HCT116 (cell line): Measurements from ENCODE around the gene HERPUD1. TPM values are rescaled to one million over a fixed set of nuclear protein-coding genes. Genes with fewer than 3 reads are reported as not detected.

Experiments
- ATAC-seq: fragments of 200-7000 bp; cut with Tn5 transposase; 2 replicates; pipeline ENCODE4 v1.9.1; 2020; ENCODE audit warnings: mild to moderate bottlenecking, moderate library complexity
- BruUV-seq: library from RNA; stranded (reverse); fragments of 400-500 nt; replicated peaks from 2 replicates; lab custom pipeline; 2021; lab: Mats Ljungman, UMichigan
- CTCF ChIA-PET: fragments of 300-600 bp; sonication (Branson Sonifier 250); formaldehyde crosslinking; loops from one replicate; lab custom pipeline; 2021; ENCODE audit warnings: antibody characterized with exemption; lab: Charles Lee
- POLR2A ChIA-PET: fragments of 300-600, 350-600 bp; sonication (Branson Sonifier 250); formaldehyde crosslinking; loops from one replicate; lab custom pipeline; 2021; ENCODE audit warnings: antibody characterized with exemption; lab: Charles Lee
- RAD21 ChIA-PET, 2 experiments: fragments of 300-600 bp; sonication (Branson Sonifier 250); formaldehyde crosslinking; loops; one replicate each; lab custom pipeline; 2023; ENCODE audit warnings: low total read pairs in 2 of 2; ENCODE audit not compliant: uncharacterized antibody in 2 of 2, unreplicated experiment in 2 of 2, low non-redundant PET in 1 of 2; lab: Charles Lee
- DNase-seq: peaks from one replicate; pipeline ENCODE4 v3.0.0-alpha.2; 2010; ENCODE audit warnings: low read depth, low spot score
- H2AFZ ChIP-seq: fragments of 200-600 bp; shearing (Covaris generic), sonication (generic); 2 replicates; pipeline ENCODE4 v1.6.1; 2017; ENCODE audit warnings: low read depth, mixed run types, mixed read lengths, antibody characterized with exemption, low read length; ENCODE audit not compliant: poor library complexity, severe bottlenecking
- H3K27ac ChIP-seq: 2 replicates; pipeline ENCODE4 v1.5.1; 2012; ENCODE audit warnings: low read depth, low read length
- H3K27me3 ChIP-seq: fragments of 200-600 bp; sonication (generic); 2 replicates; pipeline ENCODE4 v1.6.1; 2016; ENCODE audit warnings: mixed run types, low read length, mixed read lengths; ENCODE audit not compliant: insufficient read depth
- H3K36me3 ChIP-seq, 2 experiments: fragments of 200-500 bp in 1 of 2; fragments of 200-600 bp in 1 of 2; sonication (Bioruptor generic) in 1 of 2; sonication (generic) in 1 of 2; 2 replicates each; pipeline versions ENCODE4 v1.5.1 to v1.6.1; 2014 to 2016; ENCODE audit warnings: low read length in 2 of 2, inconsistent platforms in 1 of 2, mixed read lengths in 1 of 2, mixed run types in 1 of 2; ENCODE audit not compliant: insufficient read depth in 2 of 2, control insufficient read depth in 1 of 2
- H3K4me1 ChIP-seq, 2 experiments: fragments of 200-600 bp in 1 of 2; sonication (generic) in 1 of 2; 2 replicates each; pipeline versions ENCODE4 v1.5.1 to v1.6.1; 2012 to 2017; ENCODE audit warnings: low read length in 2 of 2, inconsistent platforms in 1 of 2, mild to moderate bottlenecking in 1 of 2, mixed read lengths in 1 of 2, mixed run types in 1 of 2, moderate library complexity in 1 of 2; ENCODE audit not compliant: insufficient read depth in 2 of 2, control insufficient read depth in 1 of 2
- H3K4me2 ChIP-seq: fragments of 200-600 bp; sonication (generic); 2 replicates; pipeline ENCODE4 v1.6.1; 2017; ENCODE audit warnings: mixed run types, low read length, mixed read lengths
- H3K4me3 ChIP-seq, 2 experiments: fragments of 200-600 bp in 1 of 2; sonication (generic) in 1 of 2; replicated peaks in 1 of 2; 2 replicates each; pipeline ENCODE4 v1.5.1; 2011 to 2016; ENCODE audit warnings: low read length in 2 of 2, control low read depth in 1 of 2, low read depth in 1 of 2, mild to moderate bottlenecking in 1 of 2, mixed read lengths in 1 of 2, mixed run types in 1 of 2
- H3K79me2 ChIP-seq: fragments of 200-600 bp; sonication (generic); 2 replicates; pipeline ENCODE4 v1.6.1; 2017; ENCODE audit warnings: mild to moderate bottlenecking, mixed run types, low read length, moderate library complexity, mixed read lengths; ENCODE audit not compliant: insufficient read depth
- H3K9ac ChIP-seq: fragments of 200-600 bp; sonication (generic); 2 replicates; pipeline ENCODE4 v1.6.1; 2016; ENCODE audit warnings: low read length, mixed read lengths
- H3K9me2 ChIP-seq: fragments of 200-600 bp; sonication (generic), shearing (Covaris generic); 2 replicates; pipeline ENCODE4 v1.6.1; 2017; ENCODE audit warnings: mixed run types, mild to moderate bottlenecking, moderate library complexity; ENCODE audit not compliant: insufficient read depth
- H3K9me3 ChIP-seq, 2 experiments: fragments of 200-500 bp in 1 of 2; fragments of 200-600 bp in 1 of 2; sonication (Bioruptor generic) in 1 of 2; sonication (generic) in 1 of 2; 2 replicates each; pipeline ENCODE4 v1.6.1; 2014 to 2017; ENCODE audit warnings: low read length in 2 of 2, mixed read lengths in 2 of 2, inconsistent platforms in 1 of 2, low read depth in 1 of 2, mild to moderate bottlenecking in 1 of 2, mixed run types in 1 of 2, moderate library complexity in 1 of 2; ENCODE audit not compliant: control insufficient read depth in 1 of 2, insufficient read depth in 1 of 2
- H4K20me1 ChIP-seq: fragments of 200-600 bp; sonication (generic), shearing (Covaris generic); 2 replicates; pipeline ENCODE4 v1.6.1; 2017; ENCODE audit warnings: mixed run types, mild to moderate bottlenecking, moderate library complexity; ENCODE audit not compliant: insufficient read depth
- CBX3 ChIP-seq: IDR thresholded peaks from 2 replicates; pipeline ENCODE4 v1.6.1; 2012; ENCODE audit warnings: low read depth
- EGR1 ChIP-seq: IDR thresholded peaks from 2 replicates; pipeline ENCODE4 v1.6.1; 2012; ENCODE audit warnings: low read depth
- ELF1 ChIP-seq: IDR thresholded peaks from 2 replicates; pipeline ENCODE4 v1.6.1; 2012; ENCODE audit warnings: low read depth, borderline replicate concordance
- EZH2 ChIP-seq: fragments of 200-600 bp; sonication (generic); IDR thresholded peaks from 2 replicates; pipeline ENCODE4 v1.6.1; 2017; ENCODE audit warnings: antibody characterized with exemption, mixed run types
- FOSL1 ChIP-seq: IDR thresholded peaks from 2 replicates; pipeline ENCODE4 v1.6.1; 2012; ENCODE audit warnings: low read depth
- POLR2A ChIP-seq: IDR thresholded peaks from 2 replicates; pipeline ENCODE4 v1.7.0; 2011; ENCODE audit warnings: borderline replicate concordance; ENCODE audit not compliant: insufficient read depth, insufficient read length; ENCODE audit errors: extremely low read depth
- POLR2AphosphoS5 ChIP-seq: IDR thresholded peaks from 2 replicates; pipeline ENCODE4 v1.6.1; 2011; ENCODE audit warnings: mild to moderate bottlenecking, low read depth, low read length, moderate library complexity
- SP1 ChIP-seq: IDR thresholded peaks from 2 replicates; pipeline ENCODE4 v1.6.1; 2012; ENCODE audit warnings: low read depth
- SRF ChIP-seq: IDR thresholded peaks from 2 replicates; pipeline ENCODE4 v1.6.1; 2012; ENCODE audit warnings: low read depth
- TCF7L2 ChIP-seq: IDR thresholded peaks from 2 replicates; pipeline ENCODE4 v1.7.0; 2011; ENCODE audit warnings: borderline replicate concordance, inconsistent platforms; ENCODE audit not compliant: insufficient read depth, insufficient read length; ENCODE audit errors: extremely low read depth
- YY1 ChIP-seq: IDR thresholded peaks from 2 replicates; pipeline ENCODE4 v1.6.1; 2011; ENCODE audit warnings: low read length, low read depth, moderate library complexity, mild to moderate bottlenecking; ENCODE audit not compliant: insufficient replicate concordance; ENCODE audit errors: extremely low read depth
- ZFX ChIP-seq: fragments of 450-650 bp; IDR thresholded peaks from 2 replicates; pipeline ENCODE4 v1.6.1; 2017
- ZNF274 ChIP-seq: fragments of 200-500 bp; sonication (Bioruptor generic); IDR thresholded peaks from 2 replicates; pipeline ENCODE4 v1.6.1; 2014; ENCODE audit warnings: mild to moderate bottlenecking, low read depth, low read length, inconsistent platforms
- intact Hi-C: fragments of 100-400 bp; cut with micrococcal nuclease; formaldehyde crosslinking; loops from 2 replicates; pipeline ENCODE4 v1.10.0; 2022
- total RNA-seq: library from RNA; stranded (reverse); gene quantifications from one replicate; pipeline ENCODE4 v1.2.1, GENCODE V29; 2021; ENCODE audit not compliant: unreplicated experiment
- TF ChIP-seq, protein P1 (sequence below), 3 experiments: fragments of 200-600 bp in 1 of 3; sonication (generic) in 1 of 3; IDR thresholded peaks in 2 of 3; conservative IDR thresholded peaks in 1 of 3; 2 replicates each; pipeline ENCODE4 v1.5.1; 2012 to 2017; ENCODE audit warnings: low read depth in 2 of 3, low read length in 2 of 3, antibody characterized with exemption in 1 of 3, borderline replicate concordance in 1 of 3, control low read depth in 1 of 3, mild to moderate bottlenecking in 1 of 3, mixed read lengths in 1 of 3, mixed run types in 1 of 3, moderate library complexity in 1 of 3; ENCODE audit not compliant: insufficient read depth in 1 of 3
- TF ChIP-seq, protein P2 (sequence below): IDR thresholded peaks from 2 replicates; pipeline ENCODE4 v1.6.1; 2012

The HERPUD1 gene
- total RNA-seq, 1 experiment from 2014 or later: 113 TPM

DNA sequence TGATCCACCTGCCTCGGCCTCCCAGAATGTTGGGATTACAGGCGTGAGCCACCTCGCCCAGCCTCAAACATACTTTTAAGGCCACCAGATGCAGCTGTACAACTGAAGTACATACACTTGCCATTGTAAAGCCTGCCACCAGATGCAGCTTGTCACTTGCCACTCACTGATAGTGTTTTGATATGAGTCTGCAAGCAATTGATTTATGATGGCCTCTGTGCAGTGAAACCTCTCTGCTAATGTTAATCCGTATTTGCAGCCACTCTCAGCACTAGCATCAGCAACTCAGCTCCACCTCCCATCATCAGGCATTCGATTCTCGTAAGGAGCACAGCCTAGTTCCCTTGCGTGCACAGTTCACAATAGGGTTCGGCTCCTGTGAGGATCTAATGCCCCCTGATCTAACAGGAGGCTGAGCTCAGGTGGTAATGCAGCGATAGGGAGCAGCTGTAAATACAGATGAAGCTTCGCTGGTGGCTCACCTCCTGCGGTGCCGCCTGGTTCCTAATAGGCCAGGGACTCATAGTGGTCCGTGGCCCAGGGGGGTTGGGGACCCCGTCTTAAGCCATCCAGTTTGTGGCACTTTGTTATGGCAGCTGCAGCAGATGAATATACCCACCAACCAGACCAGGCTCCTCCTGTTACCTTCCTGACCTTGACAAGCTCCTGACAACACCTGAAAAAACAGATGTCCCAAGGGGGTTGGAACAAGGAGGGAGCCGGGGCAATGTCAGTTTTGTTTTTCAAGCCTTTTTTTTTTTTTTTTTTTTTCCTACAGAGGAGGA, 1.3 kb upstream of the HERPUD1 start:
- no peaks in the 10 kb centered on the region for H3K27me3 ChIP-seq
- H3K27ac ChIP-seq: no peak overlapping the region; the same call in 1 of the 2 replicates
- peaks cover 3 to 10% of the 10 kb centered on the region in 2 experiments; a peak in 3 of 4 replicates for H3K36me3 ChIP-seq
- H3K9me3 ChIP-seq: no peaks in the 10 kb centered on the region
- peak overlapping the region; percentile 92 for H3K9ac ChIP-seq
- H3K4me1 ChIP-seq: peaks cover 7 to 20% of the 10 kb centered on the region in 2 experiments; a peak in 3 of 4 replicates
- peak overlapping the region; percentile 81 for H3K4me2 ChIP-seq
- H2AFZ ChIP-seq: no peak overlapping the region
- peaks cover 10% of the 10 kb centered on the region; the same call in 1 of the 2 replicates for H4K20me1 ChIP-seq
- ChIA-PET RAD21 (no interaction called here), CTCF (interaction anchor here (0.6 to 1.5 kb wide), 3 partner anchors 10 to 79 kb away, joined by 3 to 4 read pairs (median 4); no protein-coding TSS in a partner anchor), POLR2A (interaction anchor here (1.0 to 3.6 kb wide), 8 partner anchors 11 to 214 kb away, joined by 3 to 25 read pairs (median 6); no protein-coding TSS in a partner anchor)
- ATAC-seq (no peak), DNase-seq (no peak)
- H3K4me3 ChIP-seq: no peak overlapping the region; a peak in 1 of 4 replicates
- intact Hi-C loops: loop anchor here (10.0 kb wide), 1 partner anchor 356 kb away; no protein-coding TSS in a partner anchor
- H3K9me2 ChIP-seq: no peaks in the 10 kb centered on the region
- H3K79me2 ChIP-seq: peaks cover 36% of the 10 kb centered on the region
- TF ChIP-seq, protein P1, sequence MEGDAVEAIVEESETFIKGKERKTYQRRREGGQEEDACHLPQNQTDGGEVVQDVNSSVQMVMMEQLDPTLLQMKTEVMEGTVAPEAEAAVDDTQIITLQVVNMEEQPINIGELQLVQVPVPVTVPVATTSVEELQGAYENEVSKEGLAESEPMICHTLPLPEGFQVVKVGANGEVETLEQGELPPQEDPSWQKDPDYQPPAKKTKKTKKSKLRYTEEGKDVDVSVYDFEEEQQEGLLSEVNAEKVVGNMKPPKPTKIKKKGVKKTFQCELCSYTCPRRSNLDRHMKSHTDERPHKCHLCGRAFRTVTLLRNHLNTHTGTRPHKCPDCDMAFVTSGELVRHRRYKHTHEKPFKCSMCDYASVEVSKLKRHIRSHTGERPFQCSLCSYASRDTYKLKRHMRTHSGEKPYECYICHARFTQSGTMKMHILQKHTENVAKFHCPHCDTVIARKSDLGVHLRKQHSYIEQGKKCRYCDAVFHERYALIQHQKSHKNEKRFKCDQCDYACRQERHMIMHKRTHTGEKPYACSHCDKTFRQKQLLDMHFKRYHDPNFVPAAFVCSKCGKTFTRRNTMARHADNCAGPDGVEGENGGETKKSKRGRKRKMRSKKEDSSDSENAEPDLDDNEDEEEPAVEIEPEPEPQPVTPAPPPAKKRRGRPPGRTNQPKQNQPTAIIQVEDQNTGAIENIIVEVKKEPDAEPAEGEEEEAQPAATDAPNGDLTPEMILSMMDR (IDR thresholded peaks at IDR 0.05 in 2 of 3, conservative IDR thresholded peaks at IDR 0.05 in 1 of 3; ENCODE audit: borderline replicate concordance in 1 of 3, insufficient read depth in 1 of 3, low read depth in 2 of 3, low read length in 2 of 3): no peak
- TF ChIP-seq YY1: no peak
- TF ChIP-seq ZFX: no peak
- TF ChIP-seq POLR2A: no peak
- TF ChIP-seq ELF1: no peak
- no peak for TF ChIP-seq TCF7L2
- no peak for TF ChIP-seq EGR1
- no peak for TF ChIP-seq POLR2AphosphoS5
- no peak for TF ChIP-seq SP1
- no peak for TF ChIP-seq SRF
- TF ChIP-seq, protein P2, sequence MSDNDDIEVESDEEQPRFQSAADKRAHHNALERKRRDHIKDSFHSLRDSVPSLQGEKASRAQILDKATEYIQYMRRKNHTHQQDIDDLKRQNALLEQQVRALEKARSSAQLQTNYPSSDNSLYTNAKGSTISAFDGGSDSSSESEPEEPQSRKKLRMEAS: no peak
- no peak for TF ChIP-seq FOSL1
- no peak for TF ChIP-seq EZH2
- TF ChIP-seq ZNF274: no peak
- no peak for TF ChIP-seq CBX3
- no TSS peak for BruUV-seq
